ENCODE measurements around the gene BSDC1. TPM values are rescaled to one million over a fixed set of nuclear protein-coding genes. Genes with fewer than 3 reads are reported as not detected.

Gene BSDC1
- total and polyA plus RNA-seq, 2 of the 13 experiments (the other 11 are each of a cell fraction or from before 2014, with no cell fraction given): 40.3 to 64.2 TPM

DNA sequence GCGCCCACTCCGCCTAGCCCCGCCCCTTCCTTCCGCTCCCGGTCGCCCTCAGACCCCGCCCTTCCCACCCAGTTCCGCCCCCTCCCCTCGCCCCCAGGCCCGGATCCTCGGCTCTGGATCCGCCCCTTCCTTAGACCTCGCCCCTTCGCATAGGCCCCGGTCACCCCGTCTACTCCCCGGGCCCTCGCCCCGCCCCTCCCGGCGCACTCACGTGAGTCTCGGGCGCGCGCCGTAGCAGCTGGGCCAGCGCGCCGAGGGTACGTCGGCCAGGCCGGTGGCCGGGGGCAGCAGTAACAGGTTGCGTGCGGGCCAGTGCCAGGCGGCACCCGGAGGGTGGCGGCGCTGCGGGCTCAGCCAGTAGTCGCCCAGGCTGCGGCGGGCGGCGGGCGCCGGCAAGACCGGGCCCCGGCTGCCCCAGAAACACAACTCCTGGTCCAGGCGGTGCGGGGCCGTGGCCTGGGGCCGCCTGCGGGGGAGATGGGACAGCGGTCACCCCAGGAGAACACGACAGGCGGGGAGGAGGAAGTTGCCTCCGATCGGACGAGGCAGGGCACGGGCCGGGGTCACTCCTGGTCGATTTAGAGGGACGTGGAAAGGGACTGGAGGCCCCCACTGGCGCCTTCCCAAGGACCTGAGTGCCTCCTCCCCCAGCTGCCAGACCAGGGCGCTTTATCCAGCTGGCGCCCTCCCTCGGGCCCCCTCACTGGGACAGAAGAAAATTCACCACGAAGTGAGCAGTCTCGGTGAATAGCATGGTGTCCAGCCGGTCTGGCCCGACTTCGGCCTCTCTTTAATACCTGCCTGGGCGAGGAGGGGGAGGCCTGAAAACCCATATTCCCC is 42.6 kb downstream of the BSDC1 start (continued):
- TF ChIP-seq ZHX2 (IDR thresholded peaks at IDR 0.05; ENCODE audit: low read depth) (peak; percentile 67), ZHX2 (CRISPR knock-in tag; IDR thresholded peaks at IDR 0.05; ENCODE audit: borderline replicate concordance) (peak; percentile 80; the same call in 1 of the 2 replicates), RBFOX2 (IDR thresholded peaks at IDR 0.05; ENCODE audit: low read depth, low read length) (peak; percentile 92), ZBTB7B (CRISPR knock-in tag; IDR thresholded peaks at IDR 0.05) (no peak; the same call in 1 of the 2 replicates), ISX (CRISPR knock-in tag; conservative IDR thresholded peaks at IDR 0.05) (no peak), HINFP (CRISPR knock-in tag; IDR thresholded peaks at IDR 0.05; ENCODE audit: low read depth) (no peak), SCMH1 (CRISPR knock-in tag; IDR thresholded peaks at IDR 0.05; ENCODE audit: borderline replicate concordance) (no peak), MXD4 (CRISPR knock-in tag; IDR thresholded peaks at IDR 0.05) (0 out of 2 replicates have a peak, but pooled peaks have one; percentile 45), CHD4 (IDR thresholded peaks at IDR 0.05; ENCODE audit: borderline replicate concordance, low read length) (no peak), MLLT10 (CRISPR knock-in tag; IDR thresholded peaks at IDR 0.05) (no peak), ZNF101 (CRISPR knock-in tag; IDR thresholded peaks at IDR 0.05; ENCODE audit: borderline replicate concordance, low read depth) (no peak), ZNF775 (CRISPR knock-in tag; IDR thresholded peaks at IDR 0.05; ENCODE audit: borderline replicate concordance) (no peak), BCL6 (CRISPR knock-in tag; IDR thresholded peaks at IDR 0.05) (no peak; the same call in 1 of the 2 replicates)
- TF ChIP-seq, protein P1, sequence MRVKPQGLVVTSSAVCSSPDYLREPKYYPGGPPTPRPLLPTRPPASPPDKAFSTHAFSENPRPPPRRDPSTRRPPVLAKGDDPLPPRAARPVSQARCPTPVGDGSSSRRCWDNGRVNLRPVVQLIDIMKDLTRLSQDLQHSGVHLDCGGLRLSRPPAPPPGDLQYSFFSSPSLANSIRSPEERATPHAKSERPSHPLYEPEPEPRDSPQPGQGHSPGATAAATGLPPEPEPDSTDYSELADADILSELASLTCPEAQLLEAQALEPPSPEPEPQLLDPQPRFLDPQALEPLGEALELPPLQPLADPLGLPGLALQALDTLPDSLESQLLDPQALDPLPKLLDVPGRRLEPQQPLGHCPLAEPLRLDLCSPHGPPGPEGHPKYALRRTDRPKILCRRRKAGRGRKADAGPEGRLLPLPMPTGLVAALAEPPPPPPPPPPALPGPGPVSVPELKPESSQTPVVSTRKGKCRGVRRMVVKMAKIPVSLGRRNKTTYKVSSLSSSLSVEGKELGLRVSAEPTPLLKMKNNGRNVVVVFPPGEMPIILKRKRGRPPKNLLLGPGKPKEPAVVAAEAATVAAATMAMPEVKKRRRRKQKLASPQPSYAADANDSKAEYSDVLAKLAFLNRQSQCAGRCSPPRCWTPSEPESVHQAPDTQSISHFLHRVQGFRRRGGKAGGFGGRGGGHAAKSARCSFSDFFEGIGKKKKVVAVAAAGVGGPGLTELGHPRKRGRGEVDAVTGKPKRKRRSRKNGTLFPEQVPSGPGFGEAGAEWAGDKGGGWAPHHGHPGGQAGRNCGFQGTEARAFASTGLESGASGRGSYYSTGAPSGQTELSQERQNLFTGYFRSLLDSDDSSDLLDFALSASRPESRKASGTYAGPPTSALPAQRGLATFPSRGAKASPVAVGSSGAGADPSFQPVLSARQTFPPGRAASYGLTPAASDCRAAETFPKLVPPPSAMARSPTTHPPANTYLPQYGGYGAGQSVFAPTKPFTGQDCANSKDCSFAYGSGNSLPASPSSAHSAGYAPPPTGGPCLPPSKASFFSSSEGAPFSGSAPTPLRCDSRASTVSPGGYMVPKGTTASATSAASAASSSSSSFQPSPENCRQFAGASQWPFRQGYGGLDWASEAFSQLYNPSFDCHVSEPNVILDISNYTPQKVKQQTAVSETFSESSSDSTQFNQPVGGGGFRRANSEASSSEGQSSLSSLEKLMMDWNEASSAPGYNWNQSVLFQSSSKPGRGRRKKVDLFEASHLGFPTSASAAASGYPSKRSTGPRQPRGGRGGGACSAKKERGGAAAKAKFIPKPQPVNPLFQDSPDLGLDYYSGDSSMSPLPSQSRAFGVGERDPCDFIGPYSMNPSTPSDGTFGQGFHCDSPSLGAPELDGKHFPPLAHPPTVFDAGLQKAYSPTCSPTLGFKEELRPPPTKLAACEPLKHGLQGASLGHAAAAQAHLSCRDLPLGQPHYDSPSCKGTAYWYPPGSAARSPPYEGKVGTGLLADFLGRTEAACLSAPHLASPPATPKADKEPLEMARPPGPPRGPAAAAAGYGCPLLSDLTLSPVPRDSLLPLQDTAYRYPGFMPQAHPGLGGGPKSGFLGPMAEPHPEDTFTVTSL (CRISPR knock-in tag; IDR thresholded peaks at IDR 0.05; ENCODE audit: borderline replicate concordance): no peak
- TF ChIP-seq, protein P2, sequence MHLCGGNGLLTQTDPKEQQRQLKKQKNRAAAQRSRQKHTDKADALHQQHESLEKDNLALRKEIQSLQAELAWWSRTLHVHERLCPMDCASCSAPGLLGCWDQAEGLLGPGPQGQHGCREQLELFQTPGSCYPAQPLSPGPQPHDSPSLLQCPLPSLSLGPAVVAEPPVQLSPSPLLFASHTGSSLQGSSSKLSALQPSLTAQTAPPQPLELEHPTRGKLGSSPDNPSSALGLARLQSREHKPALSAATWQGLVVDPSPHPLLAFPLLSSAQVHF (CRISPR knock-in tag; IDR thresholded peaks at IDR 0.05): no peak

Data from HepG2 (cell line).